ENCODE data around the gene GNG13.
"Not testable (repeated sequence)": the region's sequence is repeated elsewhere in the genome, so short reads cannot be mapped to it uniquely, and the experiment has no call there.

The GNG13 gene

GRCh38 chr16:832652-833336 is 32.3 kb upstream of the GNG13 start:
- DNase-seq (ENCODE audit: low spot score) = no peak

- DNase-seq (ENCODE audit: low spot score) = no peak
These were observed 31.3 kb upstream of the GNG13 start for GRCh38 chr16:831571-832413.

GRCh38 chr16:830871-831570 is 30.5 kb upstream of the GNG13 start:
- no peak for DNase-seq (ENCODE audit: low spot score)

- DNase-seq (ENCODE audit: low spot score) = no peak
These were observed 29.8 kb upstream of the GNG13 start for GRCh38 chr16:830107-830870.

GRCh38 chr16:828891-829290 is 28.4 kb upstream of the GNG13 start:
- no peak for DNase-seq (ENCODE audit: low spot score)

DNA sequence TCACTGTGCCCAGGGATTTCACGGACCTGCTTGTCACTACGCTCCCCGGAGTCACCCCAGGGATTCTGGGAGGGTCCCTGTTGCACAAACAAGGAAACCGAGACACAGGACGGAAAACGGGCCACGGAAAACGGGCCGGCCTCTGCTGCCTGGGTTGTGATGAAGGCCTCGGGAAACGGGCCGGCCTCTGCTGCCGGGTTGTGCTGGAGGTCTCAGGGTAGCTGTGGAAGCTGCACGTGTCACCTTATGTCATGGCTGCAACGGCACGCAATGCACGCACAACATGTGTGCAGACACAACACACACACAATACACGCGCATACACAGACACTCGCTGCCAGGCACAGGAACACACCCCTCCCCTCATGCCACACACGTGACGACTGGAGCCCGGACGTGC is 27.0 kb upstream of the GNG13 start:
- DNase-seq (ENCODE audit: low spot score) = no peak

DNA sequence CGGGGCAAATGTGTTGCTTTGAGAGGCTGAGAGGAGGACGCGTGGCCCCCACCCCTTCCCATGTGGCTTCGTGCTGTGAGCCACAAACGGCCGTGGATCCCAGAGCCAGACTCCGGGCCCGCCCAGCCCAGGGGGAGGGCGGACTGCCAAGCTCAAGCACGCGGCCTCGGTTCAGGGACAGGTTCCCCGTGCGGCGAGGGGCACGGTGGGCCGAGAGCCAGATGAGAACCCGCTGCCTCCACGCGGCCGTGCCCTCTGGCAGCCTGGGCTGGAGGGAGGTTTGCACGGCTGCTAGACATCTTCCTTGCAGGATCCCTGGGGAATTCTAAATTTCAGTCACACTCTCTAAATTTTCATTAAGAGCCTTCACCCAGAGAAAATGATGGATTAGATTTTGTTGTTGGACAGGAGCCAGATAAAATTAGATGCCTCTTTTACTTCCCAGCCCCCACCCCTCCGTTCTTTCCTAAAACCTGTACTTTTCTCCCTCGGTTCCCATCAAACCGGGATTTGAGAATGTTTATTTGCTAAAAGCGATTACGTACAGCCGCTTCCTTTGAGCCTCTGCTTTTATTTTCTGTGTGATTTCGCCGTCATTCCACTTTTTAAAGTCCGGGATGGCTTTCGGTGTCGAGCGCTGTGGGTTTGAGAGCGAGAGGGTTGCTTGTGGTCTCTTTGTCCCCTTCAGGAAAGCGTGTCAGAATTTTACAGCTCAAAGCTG is 25.0 kb upstream of the GNG13 start:
- no peak for DNase-seq (ENCODE audit: low spot score)

- no peak for DNase-seq (ENCODE audit: low spot score)
These were observed 24.1 kb upstream of the GNG13 start for GRCh38 chr16:824601-825000.

DNA sequence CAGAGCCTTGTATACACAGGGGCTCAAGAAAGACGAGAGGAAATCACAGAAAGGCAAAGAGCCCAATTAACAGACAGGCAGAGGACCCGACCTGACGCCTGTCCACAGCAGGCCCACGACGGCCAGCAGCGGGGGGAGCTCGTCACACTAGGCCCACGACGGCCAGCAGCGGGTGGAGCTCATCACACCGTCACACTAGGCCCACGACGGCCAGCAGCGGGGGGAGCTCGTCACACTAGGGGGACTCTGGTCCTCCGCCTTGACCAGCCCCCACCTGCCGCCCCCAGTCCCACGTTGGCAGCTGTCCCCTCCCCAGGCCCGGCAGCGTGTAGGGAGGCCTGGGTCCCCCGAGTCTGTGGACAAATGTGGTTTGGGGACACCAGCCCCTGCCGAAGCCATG is 23.7 kb upstream of the GNG13 start:
- no peak for DNase-seq (ENCODE audit: low spot score)

GRCh38 chr16:822909-823297 is 22.4 kb upstream of the GNG13 start:
- DNase-seq (ENCODE audit: low spot score) = no peak

DNA sequence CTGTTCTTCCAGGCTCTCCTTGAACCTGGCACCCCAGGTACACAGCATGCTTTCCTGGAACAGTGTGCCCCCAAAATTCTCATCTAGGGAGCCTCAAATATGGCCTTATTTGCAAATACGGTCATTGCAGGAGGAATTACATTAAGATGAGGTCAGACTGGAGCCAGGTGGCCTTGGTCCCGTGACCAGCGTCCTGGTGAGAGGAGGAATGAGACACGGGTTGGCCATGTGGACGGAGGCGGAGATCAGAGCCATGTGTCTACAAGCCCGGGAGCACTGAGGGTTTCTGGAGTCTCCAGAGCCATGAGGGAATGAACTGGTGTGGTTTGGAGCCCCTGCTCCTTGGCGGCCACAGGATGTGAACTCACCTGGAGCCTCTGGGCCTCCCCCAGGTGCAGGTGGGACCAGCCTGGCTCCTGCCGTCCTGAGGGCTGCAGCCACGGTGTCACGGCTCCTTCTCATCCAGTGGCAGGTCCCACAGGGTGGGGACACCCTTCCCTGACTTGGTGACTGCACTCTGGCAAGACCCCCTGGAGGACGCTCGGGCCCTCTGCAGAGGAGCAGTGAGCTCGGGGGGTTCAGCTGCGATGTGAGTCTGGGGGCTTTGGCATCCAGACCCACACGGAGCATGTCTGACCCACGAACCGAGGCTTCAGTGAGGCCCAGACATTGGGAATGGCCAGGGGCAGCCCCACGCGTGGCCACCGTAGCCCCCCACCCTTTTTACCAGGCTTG is 21.8 kb upstream of the GNG13 start:
- no peak for DNase-seq (ENCODE audit: low spot score)

DNA sequence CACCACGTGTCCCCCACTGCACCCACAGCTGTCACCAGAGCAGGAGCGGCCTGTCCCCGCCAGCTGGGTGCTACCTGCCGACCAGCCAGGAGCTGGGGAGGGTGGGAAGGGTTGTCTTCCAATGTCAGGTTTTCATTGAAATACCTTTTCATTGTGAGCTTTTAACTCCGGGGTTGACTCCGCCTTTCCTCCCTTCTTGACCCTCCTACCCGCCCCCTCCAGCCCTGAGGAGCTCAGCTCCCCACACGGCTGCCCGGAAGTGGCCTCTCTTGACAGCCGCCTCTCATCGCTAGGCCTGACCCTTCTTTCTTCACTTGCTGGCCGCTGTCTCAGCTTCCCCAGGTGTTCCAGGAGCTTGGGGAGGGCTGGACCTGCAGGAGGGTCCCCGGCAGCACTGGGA is 21.2 kb upstream of the GNG13 start:
- no peak for DNase-seq (ENCODE audit: low spot score)

- DNase-seq (ENCODE audit: low spot score) = no peak
These were observed 20.2 kb upstream of the GNG13 start for GRCh38 chr16:820748-821147.

GRCh38 chr16:820044-820408 is 19.5 kb upstream of the GNG13 start:
- DNase-seq (ENCODE audit: low spot score) = not testable (repeated sequence)

DNA sequence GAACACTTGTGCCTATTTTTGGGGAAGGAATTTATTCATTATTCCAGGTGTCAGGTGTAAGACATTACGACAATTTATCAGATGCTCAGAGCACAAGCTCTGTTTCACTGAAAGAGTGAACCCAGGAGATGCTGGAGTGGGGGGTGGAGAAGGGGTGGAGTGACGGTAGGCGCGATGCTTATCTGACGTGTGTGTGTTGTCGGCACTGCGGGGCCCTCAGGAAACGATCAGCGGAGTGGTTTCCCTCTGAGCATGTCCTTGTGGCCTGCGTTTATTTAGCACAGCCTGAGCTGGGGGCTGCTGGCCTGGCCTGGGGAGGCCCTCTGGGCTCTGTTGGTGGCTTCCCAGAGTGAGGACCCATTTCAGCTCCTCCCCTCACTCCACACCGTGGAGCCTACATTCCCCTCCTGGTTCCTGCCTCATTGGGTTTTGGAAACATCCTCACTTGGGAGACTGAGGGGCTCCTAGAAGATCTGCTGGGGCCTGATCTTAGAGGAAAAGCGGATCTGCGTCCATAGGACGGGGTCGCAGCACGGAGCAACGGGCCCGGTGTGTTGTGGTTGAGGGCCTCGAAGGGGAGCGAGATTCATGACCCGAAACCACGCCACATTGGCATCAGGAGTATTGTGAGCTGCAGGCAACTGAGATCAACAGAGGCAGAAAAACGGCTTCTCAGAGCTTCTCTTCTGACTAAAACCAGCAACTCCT is 19.0 kb upstream of the GNG13 start:
- no peak for DNase-seq (ENCODE audit: low spot score)

- no peak for DNase-seq (ENCODE audit: low spot score)
These were observed 18.1 kb upstream of the GNG13 start for GRCh38 chr16:818592-818991.

DNA sequence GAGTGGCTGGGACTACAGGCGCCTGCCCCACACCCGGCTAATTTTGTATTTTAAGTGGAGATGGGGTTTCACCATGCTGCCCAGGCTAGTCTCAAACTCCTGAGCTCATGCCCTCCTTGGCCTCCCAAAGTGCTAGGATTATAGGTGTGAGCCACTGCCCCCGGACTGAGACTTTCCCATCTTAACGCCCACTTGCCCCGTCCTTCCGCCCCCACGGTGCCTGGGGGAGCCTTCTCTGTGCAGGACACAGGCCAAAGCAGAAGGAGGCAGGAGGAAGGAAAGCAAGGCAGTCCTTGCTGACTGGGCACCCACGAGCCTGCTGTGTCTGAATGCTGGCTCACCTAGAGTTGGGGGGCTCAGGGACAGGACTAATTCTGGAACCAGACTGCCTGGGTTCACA is 17.6 kb upstream of the GNG13 start:
- no peak for DNase-seq (ENCODE audit: low spot score)

- no peak for DNase-seq (ENCODE audit: low spot score)
These were observed 16.7 kb upstream of the GNG13 start for GRCh38 chr16:817001-817906.

- DNase-seq (ENCODE audit: low spot score) = no peak
These were observed 15.3 kb upstream of the GNG13 start for GRCh38 chr16:815861-816260.

All from SK-N-DZ (cell line).